Measurements from ENCODE around the gene NEK2. TPM values are rescaled to one million over a fixed set of nuclear protein-coding genes. Genes with fewer than 3 reads are reported as not detected.

The NEK2 gene
- total RNA-seq, 1 experiment from 2014 or later, result 45.7 TPM

DNA sequence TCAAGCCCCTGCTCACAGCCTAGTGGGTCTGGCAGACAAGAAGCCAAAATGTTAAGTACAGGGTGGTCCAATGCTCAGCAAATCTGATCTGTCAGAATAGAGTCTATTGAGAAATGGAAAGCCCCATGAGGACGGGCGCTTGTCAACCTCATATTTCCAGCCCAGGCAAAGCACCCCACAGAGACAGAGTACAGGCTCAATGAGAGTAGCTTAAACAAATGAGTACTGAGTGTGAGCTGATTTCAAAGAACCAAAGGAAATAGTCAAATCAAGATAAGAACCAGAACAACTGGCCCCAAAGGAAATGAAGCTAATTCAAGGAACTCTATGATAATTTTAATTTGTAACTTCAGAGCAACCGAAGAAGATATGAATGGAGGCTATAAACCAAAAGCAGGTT lies 51.9 kb downstream of the NEK2 start:
- intact Hi-C loops (cut with micrococcal nuclease; ENCODE audit: unreplicated experiment), result no loop called here
- Histone ChIP-seq H3K36me3 (ENCODE audit: insufficient read depth, low read length, poor library complexity, severe bottlenecking) (no peaks in the 10 kb centered on the region), H3K4me3 (ENCODE audit: low read depth, low read length, poor library complexity, severe bottlenecking) (no peak overlapping the region), H3K9me3 (ENCODE audit: low read depth, low read length, poor library complexity, severe bottlenecking) (no peaks in the 10 kb centered on the region), H3K27me3 (replicated peaks; ENCODE audit: insufficient read depth, low read depth, low read length, poor library complexity) (no peaks in the 10 kb centered on the region), H3K4me1 (ENCODE audit: insufficient read depth, low read length, poor library complexity, severe bottlenecking) (no peaks in the 10 kb centered on the region), H3K27ac (ENCODE audit: low read depth, low read length, poor library complexity, severe bottlenecking) (no peak overlapping the region)
- CTCF ChIA-PET, result interaction anchor here (0.6 kb wide), 1 partner anchor 49 kb away, joined by 4 read pairs; no protein-coding TSS in a partner anchor
- no TSS peak for BruUV-seq (replicated peaks)
- no peak for TF ChIP-seq EZH2 (IDR thresholded peaks at IDR 0.05; ENCODE audit: borderline replicate concordance, low read depth, low read length, poor library complexity, severe bottlenecking)
- TF ChIP-seq, protein P1, sequence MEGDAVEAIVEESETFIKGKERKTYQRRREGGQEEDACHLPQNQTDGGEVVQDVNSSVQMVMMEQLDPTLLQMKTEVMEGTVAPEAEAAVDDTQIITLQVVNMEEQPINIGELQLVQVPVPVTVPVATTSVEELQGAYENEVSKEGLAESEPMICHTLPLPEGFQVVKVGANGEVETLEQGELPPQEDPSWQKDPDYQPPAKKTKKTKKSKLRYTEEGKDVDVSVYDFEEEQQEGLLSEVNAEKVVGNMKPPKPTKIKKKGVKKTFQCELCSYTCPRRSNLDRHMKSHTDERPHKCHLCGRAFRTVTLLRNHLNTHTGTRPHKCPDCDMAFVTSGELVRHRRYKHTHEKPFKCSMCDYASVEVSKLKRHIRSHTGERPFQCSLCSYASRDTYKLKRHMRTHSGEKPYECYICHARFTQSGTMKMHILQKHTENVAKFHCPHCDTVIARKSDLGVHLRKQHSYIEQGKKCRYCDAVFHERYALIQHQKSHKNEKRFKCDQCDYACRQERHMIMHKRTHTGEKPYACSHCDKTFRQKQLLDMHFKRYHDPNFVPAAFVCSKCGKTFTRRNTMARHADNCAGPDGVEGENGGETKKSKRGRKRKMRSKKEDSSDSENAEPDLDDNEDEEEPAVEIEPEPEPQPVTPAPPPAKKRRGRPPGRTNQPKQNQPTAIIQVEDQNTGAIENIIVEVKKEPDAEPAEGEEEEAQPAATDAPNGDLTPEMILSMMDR (conservative IDR thresholded peaks at IDR 0.05; ENCODE audit: low read depth, low read length), result no peak
- no peak for DNase-seq (ENCODE audit: low spot score)
- POLR2A ChIA-PET (ENCODE audit: low non-redundant PET), result no interaction called here

- Histone ChIP-seq H3K27ac (ENCODE audit: low read depth, low read length, poor library complexity, severe bottlenecking) (no peak overlapping the region), H3K9me3 (ENCODE audit: low read depth, low read length, poor library complexity, severe bottlenecking) (no peaks in the 10 kb centered on the region), H3K27me3 (replicated peaks; ENCODE audit: insufficient read depth, low read depth, low read length, poor library complexity) (no peaks in the 10 kb centered on the region), H3K4me3 (ENCODE audit: low read depth, low read length, poor library complexity, severe bottlenecking) (no peak overlapping the region), H3K4me1 (ENCODE audit: insufficient read depth, low read length, poor library complexity, severe bottlenecking) (no peaks in the 10 kb centered on the region), H3K36me3 (ENCODE audit: insufficient read depth, low read length, poor library complexity, severe bottlenecking) (no peaks in the 10 kb centered on the region)
- ChIA-PET POLR2A (ENCODE audit: low non-redundant PET) (interaction anchor here (0.6 kb wide), 1 partner anchor 43 kb away, joined by 7 read pairs; the partner anchor contains the start of gene SLC30A1), CTCF (no interaction called here)
- no peak for TF ChIP-seq EZH2 (IDR thresholded peaks at IDR 0.05; ENCODE audit: borderline replicate concordance, low read depth, low read length, poor library complexity, severe bottlenecking)
- TF ChIP-seq, protein P1 (conservative IDR thresholded peaks at IDR 0.05; ENCODE audit: low read depth, low read length), result no peak
- no TSS peak for BruUV-seq (replicated peaks)
- DNase-seq (ENCODE audit: low spot score), result no peak
- intact Hi-C loops (cut with micrococcal nuclease; ENCODE audit: unreplicated experiment), result no loop called here
These were observed 53.8 kb downstream of the NEK2 start for GRCh38 chr1:211621447-211622198.

DNA sequence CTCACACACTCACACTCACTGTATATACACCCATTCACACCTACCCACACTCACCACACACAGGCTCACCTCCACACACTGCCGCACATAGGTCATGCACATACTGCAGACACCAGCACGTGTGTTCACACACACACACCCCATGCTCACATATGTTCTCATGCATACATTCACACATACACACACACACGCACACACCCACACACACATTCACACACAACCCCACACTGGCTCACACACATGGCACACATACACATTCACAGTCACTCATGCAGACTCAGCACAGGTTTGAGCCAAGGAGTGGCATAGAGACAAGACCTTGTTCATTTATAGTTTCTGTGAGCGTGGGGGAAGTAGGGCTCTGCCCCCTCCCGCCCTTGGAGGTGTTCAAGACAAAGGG lies 55.3 kb downstream of the NEK2 start:
- no peaks in the 10 kb centered on the region for H3K4me1 ChIP-seq (ENCODE audit: insufficient read depth, low read length, poor library complexity, severe bottlenecking)
- ChIA-PET POLR2A (ENCODE audit: low non-redundant PET) (no interaction called here), CTCF (no interaction called here)
- intact Hi-C loops (cut with micrococcal nuclease; ENCODE audit: unreplicated experiment), result no loop called here
- no peaks in the 10 kb centered on the region for H3K36me3 ChIP-seq (ENCODE audit: insufficient read depth, low read length, poor library complexity, severe bottlenecking)
- H3K4me3 ChIP-seq (ENCODE audit: low read depth, low read length, poor library complexity, severe bottlenecking), result no peak overlapping the region
- BruUV-seq (replicated peaks), result no TSS peak
- no peaks in the 10 kb centered on the region for H3K27me3 ChIP-seq (replicated peaks; ENCODE audit: insufficient read depth, low read depth, low read length, poor library complexity)
- no peak for DNase-seq (ENCODE audit: low spot score)
- TF ChIP-seq, protein P1 (conservative IDR thresholded peaks at IDR 0.05; ENCODE audit: low read depth, low read length), result no peak
- no peak for TF ChIP-seq EZH2 (IDR thresholded peaks at IDR 0.05; ENCODE audit: borderline replicate concordance, low read depth, low read length, poor library complexity, severe bottlenecking)
- H3K27ac ChIP-seq (ENCODE audit: low read depth, low read length, poor library complexity, severe bottlenecking), result no peak overlapping the region
- H3K9me3 ChIP-seq (ENCODE audit: low read depth, low read length, poor library complexity, severe bottlenecking), result no peaks in the 10 kb centered on the region
